Choroid plexus epithelial cell (primary cell): ENCODE results near the gene COL11A2.
"Not testable (repeated sequence)": the region's sequence is repeated elsewhere in the genome, so short reads cannot be mapped to it uniquely, and the experiment has no call there.

Source experiments
- DNase-seq: peaks from one replicate; pipeline ENCODE4 v3.0.0-alpha.2; 2010; ENCODE audit warnings: low read depth
- H3K4me3 ChIP-seq: 2 replicates; pipeline ENCODE4 v1.5.1; 2011; ENCODE audit warnings: low read depth, mild to moderate bottlenecking, control low read depth, low read length, moderate library complexity
- CTCF ChIP-seq: conservative IDR thresholded peaks from 2 replicates; pipeline ENCODE4 v1.5.1; 2011; ENCODE audit warnings: low read depth, mild to moderate bottlenecking, control low read depth, inconsistent platforms, low read length, moderate library complexity

The COL11A2 gene

GRCh38 chr6:33192105-33192646 is at the start of gene COL11A2:
TSS of gene COL11A2 (minus strand) at chr6:33192467. CDS start at chr6:33192240, 227 bp downstream.
- TF ChIP-seq CTCF = no peak
- H3K4me3 ChIP-seq = peak within 1 kb of the TSS; percentile 44
- DNase-seq = no peak

GRCh38 chr6:33241968-33242367 is 49.7 kb upstream of the COL11A2 start:
- DNase-seq = no peak
- TF ChIP-seq CTCF = no peak
- H3K4me3 ChIP-seq = no peak overlapping the region

GRCh38 chr6:33237741-33238140 is 45.5 kb upstream of the COL11A2 start:
- no peak for DNase-seq
- TF ChIP-seq CTCF = no peak
- H3K4me3 ChIP-seq = no peak overlapping the region

GRCh38 chr6:33236852-33237251 is 44.6 kb upstream of the COL11A2 start:
- TF ChIP-seq CTCF = no peak
- DNase-seq = no peak
- no peak overlapping the region for H3K4me3 ChIP-seq

- no peak for DNase-seq
- no peak overlapping the region for H3K4me3 ChIP-seq
- no peak for TF ChIP-seq CTCF
These were observed 44.1 kb upstream of the COL11A2 start for GRCh38 chr6:33236328-33236727.

GRCh38 chr6:33235221-33235634 is 43.0 kb upstream of the COL11A2 start:
- H3K4me3 ChIP-seq = no peak overlapping the region
- no peak for DNase-seq
- TF ChIP-seq CTCF = no peak

- H3K4me3 ChIP-seq, DNase-seq: not testable (repeated sequence)
These were observed 34.3 kb upstream of the COL11A2 start for GRCh38 chr6:33226503-33227120.
